DND-41 (cell line): ENCODE results near the gene TMEFF2.
A peak's percentile ranks its signal among the peaks of the same experiment; 100 is the strongest.

Source experiments
- ATAC-seq: fragments of 200-7000 bp; cut with Tn5 transposase; 3 replicates; pipeline ENCODE4 v1.9.1; 2021; ENCODE audit warnings: low read depth; ENCODE audit not compliant: insufficient read depth
- DNase-seq: peaks from one replicate; pipeline ENCODE4 v3.0.0-alpha.2; 2020
- H2AFZ ChIP-seq: 2 replicates; pipeline ENCODE4 v1.6.0; 2012; ENCODE audit warnings: low read depth, low read length
- H3K27ac ChIP-seq: 2 replicates; pipeline ENCODE4 v1.5.1; 2012; ENCODE audit warnings: low read length, inconsistent platforms
- H3K27me3 ChIP-seq: fragments of 200-600 bp; sonication (generic); 2 replicates; pipeline ENCODE4 v1.6.0; 2012; ENCODE audit warnings: low read length, mild to moderate bottlenecking, inconsistent platforms; ENCODE audit not compliant: insufficient read depth, poor library complexity
- H3K36me3 ChIP-seq: 2 replicates; pipeline ENCODE4 v1.5.1; 2012; ENCODE audit warnings: low read length, inconsistent platforms; ENCODE audit not compliant: insufficient read depth
- H3K4me1 ChIP-seq: 2 replicates; pipeline ENCODE4 v1.5.1; 2012; ENCODE audit warnings: mild to moderate bottlenecking, low read length; ENCODE audit not compliant: insufficient read depth
- H3K4me2 ChIP-seq: 2 replicates; pipeline ENCODE4 v1.6.0; 2012; ENCODE audit warnings: mild to moderate bottlenecking, moderate library complexity, low read length, inconsistent platforms; ENCODE audit not compliant: insufficient read depth
- H3K4me3 ChIP-seq, 2 experiments: fragments of 200-600 bp in 1 of 2; shearing (Covaris generic) in 1 of 2; 2 replicates each; pipeline ENCODE4 v1.5.1; 2012 to 2016; ENCODE audit warnings: inconsistent platforms in 2 of 2, low read length in 2 of 2, mild to moderate bottlenecking in 2 of 2, low read depth in 1 of 2, moderate library complexity in 1 of 2
- H3K79me2 ChIP-seq: 2 replicates; pipeline ENCODE4 v1.6.0; 2012; ENCODE audit warnings: low read length, inconsistent platforms; ENCODE audit not compliant: insufficient read depth
- H3K9ac ChIP-seq: 2 replicates; pipeline ENCODE4 v1.6.0; 2012; ENCODE audit warnings: low read depth, mild to moderate bottlenecking, inconsistent platforms, low read length, moderate library complexity
- H3K9me3 ChIP-seq: 2 replicates; pipeline ENCODE4 v1.5.1; 2012; ENCODE audit warnings: low read length, moderate library complexity, mild to moderate bottlenecking, inconsistent platforms; ENCODE audit not compliant: insufficient read depth, severe bottlenecking
- H4K20me1 ChIP-seq: 2 replicates; pipeline ENCODE4 v1.6.0; 2012; ENCODE audit warnings: low read length; ENCODE audit not compliant: insufficient read depth
- CTCF ChIP-seq: IDR thresholded peaks from 2 replicates; pipeline ENCODE4 v1.5.1; 2012; ENCODE audit warnings: borderline replicate concordance, low read length, moderate library complexity, mild to moderate bottlenecking; ENCODE audit not compliant: poor library complexity, severe bottlenecking; ENCODE audit errors: extremely low read depth
- EZH2 ChIP-seq: IDR thresholded peaks from 3 replicates; pipeline ENCODE4 v1.6.1; 2012; ENCODE audit warnings: borderline replicate concordance, low read depth, mild to moderate bottlenecking, moderate library complexity, low read length, inconsistent platforms; ENCODE audit not compliant: severe bottlenecking

TMEFF2 gene

GRCh38 chr2:191951832-191952231 lies 242.9 kb downstream of the TMEFF2 start:
- Histone ChIP-seq H3K4me1 (no peaks in the 10 kb centered on the region), H3K27ac (no peak overlapping the region), H3K4me2 (no peak overlapping the region), H3K9ac (no peak overlapping the region), H3K27me3 (peaks cover under 1% of the 10 kb centered on the region), H3K79me2 (no peaks in the 10 kb centered on the region), H4K20me1 (no peaks in the 10 kb centered on the region), H2AFZ (no peak overlapping the region), H3K9me3 (no peaks in the 10 kb centered on the region), H3K36me3 (no peaks in the 10 kb centered on the region), H3K4me3 (no peak overlapping the region)
- TF ChIP-seq CTCF (no peak), EZH2 (no peak)
- ATAC-seq (no peak), DNase-seq (no peak)

DNA sequence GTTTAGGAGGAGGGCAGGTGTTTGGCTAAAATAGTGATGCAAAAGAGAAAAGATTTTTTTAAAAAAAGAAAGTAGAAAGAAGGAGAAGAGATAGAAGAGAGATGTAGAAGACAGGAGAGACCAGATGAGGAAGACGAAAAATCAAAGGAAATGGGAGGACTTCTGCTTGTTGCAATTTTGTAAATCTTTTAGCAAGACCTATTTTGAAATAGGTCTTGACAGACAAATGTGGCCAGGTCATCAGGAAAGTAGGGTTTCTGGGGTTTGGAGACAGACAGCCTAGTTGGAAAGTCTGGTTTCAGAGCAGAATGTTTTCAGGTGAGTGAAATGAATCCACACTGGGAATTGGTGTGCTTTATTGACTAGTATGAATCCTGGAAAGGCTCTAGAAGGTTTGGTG lies 243.4 kb downstream of the TMEFF2 start:
- TF ChIP-seq CTCF (no peak), EZH2 (no peak)
- no peak overlapping the region for H2AFZ ChIP-seq

DNA sequence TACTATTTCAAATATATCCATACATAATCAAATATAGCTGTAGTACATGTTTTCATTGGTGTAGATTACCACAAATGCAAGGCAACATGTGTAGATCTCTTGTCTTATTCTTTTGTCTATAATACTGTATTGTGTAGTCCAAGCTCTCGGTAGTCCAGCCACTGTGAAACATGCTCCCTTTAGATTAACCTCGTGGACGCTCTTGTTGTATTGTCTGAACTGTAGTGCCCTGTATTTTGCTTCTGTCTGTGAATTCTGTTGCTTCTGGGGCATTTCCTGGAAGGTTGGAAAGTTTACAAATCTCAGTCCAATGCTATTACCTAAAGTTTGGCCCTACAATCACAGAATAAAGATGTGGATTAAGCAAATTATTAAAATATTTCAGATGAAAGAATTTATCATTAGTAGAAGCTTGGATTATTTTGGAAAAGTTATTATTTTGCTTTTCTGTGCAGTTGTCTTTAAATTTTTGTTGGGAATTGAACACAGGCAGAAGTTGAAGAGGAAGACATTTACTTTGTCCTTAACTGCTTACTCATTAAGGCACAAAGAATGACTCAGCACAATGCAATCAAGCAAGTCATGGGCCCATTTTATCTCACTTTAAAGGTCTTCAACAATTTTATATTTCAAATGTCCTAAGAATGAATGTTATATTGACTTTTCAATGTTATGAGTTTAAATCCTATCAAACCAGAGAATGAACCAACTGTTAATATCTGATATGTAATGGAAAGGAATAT lies 244.4 kb downstream of the TMEFF2 start:
- Histone ChIP-seq H4K20me1 (no peaks in the 10 kb centered on the region), H2AFZ (no peak overlapping the region), H3K36me3 (no peaks in the 10 kb centered on the region), H3K27ac (no peak overlapping the region), H3K27me3 (peaks cover 3% of the 10 kb centered on the region), H3K4me2 (no peak overlapping the region), H3K79me2 (no peaks in the 10 kb centered on the region), H3K4me1 (no peaks in the 10 kb centered on the region), H3K4me3 (no peak overlapping the region), H3K9ac (no peak overlapping the region), H3K9me3 (no peaks in the 10 kb centered on the region)
- DNase-seq (no peak), ATAC-seq (no peak)
- TF ChIP-seq CTCF (no peak), EZH2 (no peak)

More for the DNA sequence above, 243.4 kb downstream of the TMEFF2 start:
- Histone ChIP-seq H3K4me3 (no peak overlapping the region), H3K4me1 (no peaks in the 10 kb centered on the region), H3K4me2 (no peak overlapping the region), H3K27ac (no peak overlapping the region), H4K20me1 (no peaks in the 10 kb centered on the region), H3K9ac (no peak overlapping the region), H3K27me3 (no peaks in the 10 kb centered on the region), H3K9me3 (no peaks in the 10 kb centered on the region), H3K79me2 (no peaks in the 10 kb centered on the region), H3K36me3 (no peaks in the 10 kb centered on the region)
- no peak for ATAC-seq
- no peak for DNase-seq

- ATAC-seq (no peak), DNase-seq (no peak)
- H3K27ac ChIP-seq = no peak overlapping the region
- no peak overlapping the region for H2AFZ ChIP-seq
- no peaks in the 10 kb centered on the region for H3K79me2 ChIP-seq
- H4K20me1 ChIP-seq = no peaks in the 10 kb centered on the region
- no peak overlapping the region for H3K4me2 ChIP-seq
- TF ChIP-seq CTCF = peak; percentile 13
- no peak for TF ChIP-seq EZH2
- no peaks in the 10 kb centered on the region for H3K9me3 ChIP-seq
- H3K27me3 ChIP-seq = peaks cover 12% of the 10 kb centered on the region
- H3K4me3 ChIP-seq = no peak overlapping the region
- no peaks in the 10 kb centered on the region for H3K36me3 ChIP-seq
- H3K9ac ChIP-seq = no peak overlapping the region
- no peaks in the 10 kb centered on the region for H3K4me1 ChIP-seq
Observed at GRCh38 chr2:191947235-191947634, 247.5 kb downstream of the TMEFF2 start.
